Neural cell (in vitro differentiated cells): ENCODE data around the gene RARG. TPM values are rescaled to one million over a fixed set of nuclear protein-coding genes. Genes with fewer than 3 reads are reported as not detected.

Experiments
- H2AFZ ChIP-seq: fragments of 200-600, 300-800 bp; sonication (generic), shearing (Covaris generic); 2 replicates; pipeline ENCODE4 v1.6.0; 2014; ENCODE audit warnings: low read depth, mild to moderate bottlenecking, antibody characterized with exemption, low read length, moderate library complexity
- H3F3A ChIP-seq: fragments of 200-600 bp; shearing (Covaris generic); 2 replicates; pipeline ENCODE4 v1.6.1; 2016; ENCODE audit warnings: mild to moderate bottlenecking, moderate library complexity, mixed read lengths, antibody characterized with exemption, low read length; ENCODE audit not compliant: insufficient read depth, poor library complexity, severe bottlenecking
- H3K27ac ChIP-seq: fragments of 200-600, 300-800 bp; sonication (generic), shearing (Covaris generic); 2 replicates; pipeline ENCODE4 v1.5.1; 2014; ENCODE audit warnings: mild to moderate bottlenecking, low read length, moderate library complexity
- H3K27me3 ChIP-seq: fragments of 300-800, 200-600 bp; sonication (generic), shearing (Covaris generic); 2 replicates; pipeline ENCODE4 v1.6.0; 2014; ENCODE audit warnings: mild to moderate bottlenecking, low read depth, low read length, moderate library complexity; ENCODE audit not compliant: insufficient read depth
- H3K36me3 ChIP-seq: fragments of 300-800, 200-600 bp; sonication (generic), shearing (Covaris generic); 2 replicates; pipeline ENCODE4 v1.5.1; 2014; ENCODE audit warnings: mild to moderate bottlenecking, antibody characterized with exemption, low read length, moderate library complexity; ENCODE audit not compliant: insufficient read depth
- H3K4me2 ChIP-seq: fragments of 300-800, 200-600 bp; sonication (generic), shearing (Covaris generic); 2 replicates; pipeline ENCODE4 v1.6.0; 2014; ENCODE audit warnings: mild to moderate bottlenecking, low read length
- H3K4me3 ChIP-seq: fragments of 300-800, 200-600 bp; sonication (generic), shearing (Covaris generic); 2 replicates; pipeline ENCODE4 v1.5.1; 2014; ENCODE audit warnings: mild to moderate bottlenecking, low read length, moderate library complexity
- H3K79me2 ChIP-seq: fragments of 200-600 bp; shearing (Covaris generic); replicated peaks from 2 replicates; pipeline ENCODE4 v1.6.0; 2014; ENCODE audit warnings: mild to moderate bottlenecking, low read length, moderate library complexity; ENCODE audit not compliant: insufficient read depth
- H3K9ac ChIP-seq: fragments of 300-800, 200-600 bp; sonication (generic), shearing (Covaris generic); 2 replicates; pipeline ENCODE4 v1.6.1; 2016; ENCODE audit warnings: mild to moderate bottlenecking, low read length, mixed read lengths
- H3K9me2 ChIP-seq: fragments of 200-600 bp; shearing (Covaris generic); 2 replicates; pipeline ENCODE4 v1.6.1; 2016; ENCODE audit warnings: mild to moderate bottlenecking, low read length, mixed read lengths; ENCODE audit not compliant: insufficient read depth
- H3K9me3 ChIP-seq: fragments of 200-600, 300-800 bp; sonication (generic), shearing (Covaris generic); 2 replicates; pipeline ENCODE4 v1.6.1; 2016; ENCODE audit warnings: mild to moderate bottlenecking, mixed run types, low read length, moderate library complexity, mixed read lengths
- H4K20me1 ChIP-seq: fragments of 200-600 bp; shearing (Covaris generic); 2 replicates; pipeline ENCODE4 v1.6.1; 2016; ENCODE audit warnings: mild to moderate bottlenecking, mixed run types; ENCODE audit not compliant: insufficient read depth
- CTCF ChIP-seq: fragments of 450-650 bp; IDR thresholded peaks from 2 replicates; pipeline ENCODE4 v1.5.1; 2014; ENCODE audit warnings: antibody characterized with exemption, mild to moderate bottlenecking, moderate library complexity; ENCODE audit not compliant: poor library complexity, severe bottlenecking
- EP300 ChIP-seq: fragments of 450-650 bp; conservative IDR thresholded peaks from 2 replicates; pipeline ENCODE4 v1.6.1; 2014; ENCODE audit warnings: antibody characterized with exemption, mild to moderate bottlenecking, moderate library complexity; ENCODE audit not compliant: poor library complexity, severe bottlenecking
- EZH2 ChIP-seq: fragments of 200-600, 300-800 bp; shearing (Covaris generic), sonication (generic); IDR thresholded peaks from 2 replicates; pipeline ENCODE4 v1.6.1; 2014; ENCODE audit warnings: antibody characterized with exemption, low read length, borderline replicate concordance, mild to moderate bottlenecking; ENCODE audit not compliant: insufficient read depth, poor library complexity, severe bottlenecking
- MXI1 ChIP-seq: fragments of 450-650 bp; conservative IDR thresholded peaks from 2 replicates; pipeline ENCODE4 v1.6.1; 2014; ENCODE audit warnings: antibody characterized with exemption, mild to moderate bottlenecking; ENCODE audit not compliant: poor library complexity, severe bottlenecking
- POLR2AphosphoS5 ChIP-seq: IDR thresholded peaks from 2 replicates; pipeline ENCODE4 v1.6.1; 2012
- RAD21 ChIP-seq: fragments of 450-650 bp; conservative IDR thresholded peaks from 2 replicates; pipeline ENCODE4 v1.6.1; 2014; ENCODE audit warnings: antibody characterized with exemption, mild to moderate bottlenecking, moderate library complexity
- REST ChIP-seq: IDR thresholded peaks from 2 replicates; pipeline ENCODE4 v1.6.1; 2012; ENCODE audit warnings: borderline replicate concordance
- SMC3 ChIP-seq: fragments of 450-650 bp; conservative IDR thresholded peaks from 2 replicates; pipeline ENCODE4 v1.6.1; 2014; ENCODE audit warnings: antibody characterized with exemption, mild to moderate bottlenecking, moderate library complexity; ENCODE audit not compliant: poor library complexity
- TAF1 ChIP-seq: IDR thresholded peaks from 2 replicates; pipeline ENCODE4 v1.6.1; 2012; ENCODE audit warnings: low read depth
- polyA plus RNA-seq: library from polyadenylated mRNA; depleted of rRNA; stranded (reverse); fragments of >200 nt; gene quantifications from 2 replicates; pipeline ENCODE4 v1.2.3, GENCODE V29; 2014

Gene RARG
- polyA plus RNA-seq, 1 donor from 2014 or later, result 0.61 TPM

GRCh38 chr12:53215497-53215896 is 16.5 kb downstream of the RARG start:
- H4K20me1 ChIP-seq, result no peaks in the 10 kb centered on the region
- no peak overlapping the region for H3K4me3 ChIP-seq
- no peaks in the 10 kb centered on the region for H3K9me3 ChIP-seq
- no peak overlapping the region for H3K9ac ChIP-seq
- H3K4me2 ChIP-seq, result no peak overlapping the region
- H3K9me2 ChIP-seq, result no peaks in the 10 kb centered on the region
- no peaks in the 10 kb centered on the region for H3K79me2 ChIP-seq
- H3K27me3 ChIP-seq, result peaks cover 25% of the 10 kb centered on the region
- no peak overlapping the region for H3K27ac ChIP-seq
- TF ChIP-seq CTCF, result no peak
- no peak for TF ChIP-seq POLR2AphosphoS5
- TF ChIP-seq EP300, result no peak
- TF ChIP-seq SMC3, result no peak
- TF ChIP-seq TAF1, result no peak
- no peak for TF ChIP-seq MXI1
- TF ChIP-seq RAD21, result no peak
- TF ChIP-seq REST, result no peak
- TF ChIP-seq EZH2, result no peak
- no peak overlapping the region for H2AFZ ChIP-seq
- no peaks in the 10 kb centered on the region for H3F3A ChIP-seq
- H3K36me3 ChIP-seq, result no peaks in the 10 kb centered on the region

GRCh38 chr12:53214687-53215455 is 17.1 kb downstream of the RARG start:
- Histone ChIP-seq H3K79me2 (no peaks in the 10 kb centered on the region), H2AFZ (no peak overlapping the region), H3K4me2 (no peak overlapping the region), H3F3A (no peaks in the 10 kb centered on the region), H3K9me2 (no peaks in the 10 kb centered on the region), H3K36me3 (no peaks in the 10 kb centered on the region), H3K9me3 (no peaks in the 10 kb centered on the region), H3K4me3 (no peak overlapping the region), H3K27ac (no peak overlapping the region), H3K27me3 (peaks cover 20% of the 10 kb centered on the region), H4K20me1 (no peaks in the 10 kb centered on the region), H3K9ac (no peak overlapping the region)
- TF ChIP-seq CTCF, result no peak
- TF ChIP-seq SMC3, result no peak
- no peak for TF ChIP-seq EP300
- TF ChIP-seq REST, result no peak
- TF ChIP-seq RAD21, result no peak
- TF ChIP-seq MXI1, result no peak
- no peak for TF ChIP-seq POLR2AphosphoS5
- no peak for TF ChIP-seq EZH2
- no peak for TF ChIP-seq TAF1
